Activated effector memory CD4-positive, alpha-beta T cell treated with anti-CD3 and anti-CD28 coated beads, Interleukin-2, amount 50 U/mL, for 16 hours (primary cell): ENCODE results near the gene SPATC1L.
"Not testable (repeated sequence)": the region's sequence is repeated elsewhere in the genome, so short reads cannot be mapped to it uniquely, and the experiment has no call there.

Experiments used
- DNase-seq: peaks from one replicate; pipeline ENCODE4 v3.0.0-alpha.2; 2020

Gene SPATC1L

DNA sequence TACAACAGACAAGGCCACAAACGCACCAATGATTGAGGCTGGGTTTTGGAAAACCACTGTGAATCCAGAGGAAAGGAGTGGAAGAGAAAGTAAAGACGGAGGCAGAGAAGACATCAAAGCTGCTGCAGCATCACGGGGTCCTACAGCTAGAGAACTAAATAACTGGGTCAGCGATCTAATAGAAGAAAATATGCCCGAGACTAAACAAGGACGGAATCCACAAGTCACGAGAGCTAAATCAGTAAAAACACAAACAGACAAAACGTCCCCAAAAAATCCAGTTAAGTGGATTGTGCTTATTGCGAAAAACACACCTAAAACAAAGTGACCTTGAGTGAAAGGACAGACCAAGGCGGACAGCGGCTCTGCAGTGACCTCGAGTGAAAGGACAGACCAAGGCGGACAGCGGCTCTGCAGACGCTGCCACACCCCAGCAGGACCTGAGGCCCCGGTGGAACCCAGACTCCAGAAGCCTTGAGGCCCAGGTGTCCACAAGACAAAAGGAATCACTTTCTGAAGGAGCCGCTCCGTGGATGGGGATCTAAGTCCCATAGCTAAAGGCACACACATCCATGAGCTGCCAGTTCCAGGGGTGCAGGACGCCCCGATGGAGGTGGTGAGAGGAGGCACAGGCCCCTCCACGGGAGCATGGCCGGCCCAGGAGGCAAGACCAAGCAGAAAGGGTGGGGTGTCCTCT, 34.9 kb downstream of the SPATC1L start:
- no peak for DNase-seq

DNA sequence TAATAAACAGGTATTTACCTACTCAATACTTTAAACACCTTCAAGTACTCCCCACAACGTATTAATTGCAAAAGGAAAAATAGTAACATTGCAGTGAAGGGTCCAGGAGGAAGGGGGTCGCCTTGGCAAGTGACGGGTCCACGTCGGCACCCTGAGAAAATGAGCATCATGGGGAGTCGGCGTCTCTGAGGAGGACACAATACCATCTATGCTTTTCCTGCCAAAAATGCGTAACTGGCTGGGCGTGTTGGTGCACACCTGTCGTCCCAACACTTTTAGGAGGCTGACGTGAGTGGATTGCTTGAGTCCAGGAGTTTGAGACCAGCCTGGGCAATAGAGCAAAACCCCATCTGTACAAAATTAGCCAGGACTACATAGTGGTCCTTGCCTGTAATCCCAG, 36.2 kb downstream of the SPATC1L start:
- DNase-seq, result no peak

DNA sequence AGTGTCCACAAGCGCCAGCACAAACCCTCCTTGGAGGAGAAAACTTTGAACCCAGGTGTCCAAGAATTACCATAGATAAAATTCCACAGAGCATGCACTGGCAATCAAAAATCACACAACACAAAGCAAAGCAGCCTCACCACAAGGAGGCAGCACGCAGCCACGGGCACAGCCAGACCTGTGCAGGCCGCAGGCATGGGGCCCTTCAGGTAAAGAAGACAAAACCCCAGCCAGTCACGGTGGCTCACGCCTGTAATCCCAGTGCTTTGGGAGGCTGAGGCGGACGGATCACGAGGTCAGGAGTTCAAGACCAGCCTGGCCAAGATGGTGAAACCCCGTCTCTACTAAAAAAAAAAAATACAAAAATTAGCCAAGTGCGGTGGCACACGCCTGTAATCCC, 36.8 kb downstream of the SPATC1L start:
- peak; percentile 79 for DNase-seq

DNA sequence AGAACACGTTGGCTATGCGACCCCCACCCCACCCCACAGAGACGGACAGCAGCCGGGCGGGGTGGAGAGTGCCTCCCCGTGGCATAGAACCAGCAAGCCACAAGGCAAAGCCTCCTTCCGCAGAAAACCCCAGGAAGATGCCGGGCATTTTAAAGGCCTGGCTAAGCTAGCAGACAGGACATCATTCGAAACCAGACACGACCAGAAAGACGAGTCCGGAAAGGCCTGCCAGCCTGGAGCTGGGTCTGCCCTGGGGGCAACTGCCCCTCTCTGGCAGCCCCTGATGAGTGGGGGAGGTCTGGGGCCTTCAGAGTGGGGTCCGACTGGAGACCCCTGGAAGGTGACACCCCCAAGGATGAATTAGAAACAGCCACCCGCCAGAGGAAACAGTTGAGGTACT, 37.4 kb downstream of the SPATC1L start:
- DNase-seq, result no peak

DNA sequence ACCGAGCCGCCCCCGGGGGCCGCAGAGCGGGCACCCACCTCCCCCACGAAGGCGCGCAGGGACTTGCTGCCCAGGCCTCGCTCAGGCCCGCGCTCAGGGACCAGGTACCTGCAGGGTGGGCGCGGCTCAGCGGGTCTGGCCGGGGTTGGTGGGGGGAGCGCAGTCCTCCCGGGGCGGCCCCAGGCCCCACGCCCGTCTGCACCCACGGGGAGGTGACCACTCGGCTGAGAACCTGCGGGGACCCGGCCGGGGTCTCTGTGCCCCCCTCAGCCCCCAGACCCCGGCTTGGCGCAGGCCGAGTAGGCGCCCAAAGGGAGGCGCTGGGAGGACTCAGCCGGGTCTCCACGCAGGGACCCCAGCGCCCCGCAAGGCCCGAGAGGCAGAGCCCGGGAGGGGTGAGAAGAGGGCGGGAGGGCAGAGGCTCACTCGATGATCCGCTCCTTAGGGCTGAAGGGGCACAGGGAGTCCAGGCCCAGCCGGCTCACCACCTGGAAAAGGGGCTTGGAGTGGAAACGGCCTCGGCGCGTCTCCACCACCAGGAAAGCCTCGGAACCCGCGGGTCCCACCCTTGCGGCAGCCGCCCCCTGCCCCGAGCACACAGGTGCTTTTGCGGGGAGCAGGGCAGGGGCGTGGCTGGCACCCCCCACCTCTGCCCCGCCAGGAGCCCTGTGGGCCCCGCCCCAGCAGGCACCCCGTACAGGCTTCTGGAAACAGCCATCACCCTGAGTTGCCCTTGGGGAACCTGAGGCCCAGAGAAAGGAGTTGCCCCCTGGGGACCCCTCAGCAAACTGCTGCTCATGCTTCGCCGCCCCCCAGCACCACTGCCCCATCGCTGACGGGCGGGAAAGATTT, 38.2 kb downstream of the SPATC1L start:
- DNase-seq, result no peak

DNA sequence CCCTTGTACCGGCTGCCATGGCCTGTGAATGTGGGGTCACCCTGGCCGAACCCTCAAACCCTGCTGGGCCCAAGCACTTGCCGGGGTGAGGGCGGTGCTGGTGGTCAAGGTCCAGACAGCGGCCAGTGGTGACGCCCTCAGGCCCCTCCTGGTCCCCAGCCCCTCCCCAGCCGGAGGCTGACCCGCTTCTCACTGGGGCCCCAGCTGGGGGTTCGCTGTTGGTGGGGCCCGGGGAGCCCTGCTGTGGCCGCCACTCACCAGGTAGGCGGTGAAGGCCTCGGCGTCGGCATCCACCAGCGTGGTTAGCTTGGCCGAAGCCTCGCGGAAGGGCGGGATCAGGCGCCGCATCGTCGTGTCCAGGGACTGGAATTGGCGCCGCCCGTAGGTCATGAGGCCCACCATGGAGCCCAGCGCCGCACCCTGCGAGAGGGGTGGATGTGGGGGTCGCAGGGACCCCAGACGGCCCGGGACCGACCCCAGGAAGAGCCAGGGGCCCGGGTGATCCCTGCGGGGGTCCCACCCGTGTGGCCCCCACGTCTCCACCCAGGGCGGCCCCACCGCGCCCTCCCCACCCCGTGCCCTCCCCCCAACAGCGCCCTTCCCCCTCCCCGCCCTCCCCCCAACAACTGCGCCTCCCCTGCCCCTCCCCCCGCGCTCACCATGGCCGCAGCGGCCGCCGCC, 39.0 kb downstream of the SPATC1L start:
- DNase-seq, result no peak

DNA sequence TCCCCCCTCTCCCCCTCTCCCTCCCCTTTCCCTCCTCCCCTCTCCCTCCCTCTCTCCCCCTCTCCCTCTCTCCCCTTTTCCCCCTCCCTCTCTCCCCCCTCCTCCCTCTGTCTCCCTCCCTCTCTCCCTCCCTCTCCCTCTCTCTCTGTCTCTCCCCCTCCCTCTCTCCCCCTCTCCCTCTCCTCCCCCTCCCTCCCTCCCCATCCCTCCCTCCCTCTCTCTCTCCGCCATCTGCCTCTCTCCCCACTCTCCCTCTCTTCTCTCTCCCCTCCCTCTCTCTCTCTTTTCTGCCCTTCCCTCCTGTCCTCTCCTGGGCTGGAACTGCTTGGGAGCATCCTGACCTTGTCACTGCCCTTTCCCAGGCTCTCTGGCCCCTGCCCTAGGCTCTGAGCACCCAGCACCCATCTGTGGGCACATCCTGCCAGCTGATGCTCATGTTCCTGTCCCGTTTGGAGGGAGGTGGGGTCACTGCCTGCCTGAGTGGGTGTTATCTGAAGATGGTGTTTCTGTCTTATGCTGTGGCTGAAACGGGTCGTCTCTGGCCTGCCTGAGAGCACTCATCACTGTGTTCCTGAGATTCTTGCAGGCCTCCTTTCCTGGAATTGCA, 39.7 kb downstream of the SPATC1L start:
- DNase-seq, result no peak

DNA sequence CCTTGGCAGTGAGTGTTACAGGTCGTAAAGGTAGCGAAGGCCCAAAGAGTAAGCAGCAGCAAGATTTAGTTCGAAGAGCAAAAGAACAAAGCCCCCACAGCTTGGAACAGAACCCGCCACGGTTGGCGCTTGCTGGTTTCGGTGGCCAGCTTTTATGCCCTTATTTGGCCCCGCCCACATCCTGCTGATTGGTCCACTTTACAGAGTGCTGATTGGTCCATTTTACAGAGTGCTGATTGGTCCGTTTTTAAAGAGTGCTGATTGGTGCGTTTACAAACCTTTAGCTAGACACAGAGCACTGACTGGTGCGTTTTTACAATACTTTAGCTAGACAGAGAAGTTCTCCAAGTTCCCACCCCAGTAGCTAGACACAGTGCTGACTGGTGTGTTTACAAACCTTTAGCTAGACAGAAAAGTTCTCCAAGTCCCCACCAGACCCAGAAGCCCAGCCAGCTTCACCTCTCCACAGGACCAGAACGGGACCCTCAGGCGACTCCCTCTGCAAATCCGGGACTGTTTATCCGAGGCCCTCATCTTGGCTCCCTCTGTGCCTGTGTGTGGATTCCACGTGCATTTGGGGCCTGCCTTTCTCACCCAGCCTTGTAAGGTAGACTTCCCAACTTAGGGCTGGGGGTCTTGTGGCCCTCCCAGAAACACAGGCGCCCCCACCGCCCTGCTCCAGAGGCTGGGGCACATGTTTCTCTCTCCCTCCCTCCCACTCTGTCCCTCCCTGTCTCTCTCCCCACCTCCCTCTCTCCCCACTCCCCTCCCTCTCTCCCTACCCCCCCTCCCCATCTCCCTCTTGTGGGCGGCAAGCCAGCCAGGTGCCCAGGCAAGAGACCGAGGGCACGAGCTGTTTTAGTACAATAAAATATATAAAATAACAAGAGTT, 41.4 kb downstream of the SPATC1L start:
- DNase-seq, result no peak

DNA sequence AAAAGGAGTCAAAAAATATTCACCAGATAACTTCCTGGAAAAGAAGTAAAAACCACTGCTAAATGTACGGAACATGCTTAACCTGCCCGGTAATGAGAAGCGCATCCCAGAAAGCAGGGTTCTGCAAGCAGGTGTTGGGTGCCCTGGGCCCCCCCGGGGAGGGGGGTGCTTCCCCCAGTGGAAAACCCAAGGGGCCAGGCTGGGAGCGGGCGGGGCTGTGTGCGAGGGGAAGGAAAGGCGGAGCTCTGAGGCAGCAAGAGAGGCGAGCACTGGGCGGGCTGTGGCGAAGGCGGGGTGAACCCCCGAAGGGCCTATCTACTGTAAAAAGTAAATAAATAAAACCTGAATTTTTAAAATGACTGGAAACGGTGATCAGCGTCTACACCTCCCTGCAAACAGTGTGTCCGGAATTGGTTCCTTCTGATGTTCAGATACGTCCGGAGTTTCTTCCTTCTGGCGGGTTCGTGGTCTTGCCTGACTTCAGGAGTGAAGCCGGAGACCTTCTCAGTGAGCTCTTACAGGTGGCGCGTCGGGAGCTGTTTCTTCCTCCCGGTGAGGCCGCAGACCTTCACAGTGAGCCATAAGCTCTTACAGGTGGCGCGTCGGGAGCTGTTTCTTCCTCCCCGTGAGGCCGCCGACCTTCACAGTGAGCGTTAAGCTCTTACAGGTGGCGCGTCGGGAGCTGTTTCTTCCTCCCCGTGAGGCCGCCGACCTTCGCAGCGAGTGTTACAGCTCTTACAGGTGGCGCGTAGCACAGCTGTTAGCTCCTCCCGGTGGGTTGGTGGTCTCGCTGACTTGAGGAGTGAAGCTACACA, 42.3 kb downstream of the SPATC1L start:
- no peak for DNase-seq

DNA sequence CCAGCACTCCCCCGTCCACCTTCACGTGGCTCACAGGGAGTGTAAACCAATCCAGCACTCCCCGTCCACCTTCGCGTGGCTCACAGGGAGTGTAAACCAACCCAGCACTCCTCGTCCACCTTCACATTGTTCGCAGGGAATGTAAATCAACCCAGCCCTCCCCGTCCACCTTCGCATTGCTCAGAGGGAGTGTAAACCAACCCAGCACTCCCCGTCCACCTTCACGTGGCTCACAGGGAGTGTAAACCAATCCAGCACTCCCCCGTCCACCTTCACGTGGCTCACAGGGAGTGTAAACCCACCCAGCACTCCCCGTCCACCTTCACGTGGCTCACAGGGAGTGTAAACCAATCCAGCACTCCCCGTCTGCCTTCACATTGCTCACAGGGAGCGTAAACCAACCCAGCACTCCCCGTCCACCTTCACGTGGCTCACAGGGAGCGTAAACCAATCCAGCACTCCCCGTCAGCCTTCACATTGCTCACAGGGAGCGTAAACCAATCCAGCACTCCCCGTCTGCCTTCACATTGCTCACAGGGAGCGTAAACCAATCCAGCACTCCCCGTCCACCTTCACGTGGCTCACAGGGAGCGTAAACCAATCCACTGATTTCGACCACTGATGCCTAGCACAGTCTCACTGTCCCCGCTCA, 43.8 kb downstream of the SPATC1L start:
- DNase-seq, result not testable (repeated sequence)

DNA sequence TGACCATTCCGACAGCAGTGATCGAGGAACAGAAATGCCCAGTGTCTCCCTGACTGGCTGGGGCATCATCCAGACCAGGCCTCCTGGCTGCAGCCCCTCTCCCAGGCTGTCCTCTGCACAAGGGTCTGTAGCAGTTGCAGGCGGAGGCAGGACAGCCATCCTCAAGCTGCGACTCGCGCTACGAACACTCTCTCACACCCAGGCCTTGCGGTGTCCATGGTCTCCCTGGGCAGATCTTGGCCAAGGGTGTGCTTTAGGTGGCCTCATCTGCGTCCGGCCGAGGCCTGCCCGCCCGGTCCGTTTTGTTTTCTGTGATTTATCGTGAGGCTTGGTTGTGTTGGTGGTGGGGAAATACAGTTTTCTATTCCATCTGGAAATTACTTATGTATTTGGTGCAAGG, 44.6 kb downstream of the SPATC1L start:
- DNase-seq, result no peak

DNA sequence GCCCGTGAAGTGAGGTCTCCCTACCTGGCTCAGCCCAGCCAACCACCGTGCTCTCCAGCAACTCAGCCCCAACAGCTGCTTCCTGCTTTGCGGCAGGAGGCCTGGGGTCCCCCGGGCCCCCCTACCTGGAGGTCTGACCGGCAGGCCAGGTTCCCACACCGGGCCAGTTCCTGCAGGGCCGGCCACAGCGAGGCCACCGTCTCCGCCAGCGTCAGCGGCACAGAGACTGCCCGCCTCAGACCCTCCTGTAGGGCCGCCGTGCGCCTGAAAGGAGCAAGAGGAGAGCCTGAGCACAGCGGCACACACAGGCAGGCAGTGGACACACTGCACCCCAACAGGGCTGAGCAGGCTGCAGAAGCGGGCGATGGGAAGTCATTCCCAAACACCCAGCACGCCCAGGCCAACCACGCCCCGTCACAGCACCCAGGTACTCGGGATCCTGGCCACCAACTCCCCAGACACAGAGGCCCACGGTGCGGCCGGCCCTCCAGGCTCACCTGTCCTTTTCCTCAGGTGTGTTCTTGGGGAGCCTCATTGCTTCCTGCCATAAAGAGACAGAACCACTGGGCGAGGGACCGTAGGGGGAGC, 45.8 kb downstream of the SPATC1L start:
- DNase-seq, result no peak

DNA sequence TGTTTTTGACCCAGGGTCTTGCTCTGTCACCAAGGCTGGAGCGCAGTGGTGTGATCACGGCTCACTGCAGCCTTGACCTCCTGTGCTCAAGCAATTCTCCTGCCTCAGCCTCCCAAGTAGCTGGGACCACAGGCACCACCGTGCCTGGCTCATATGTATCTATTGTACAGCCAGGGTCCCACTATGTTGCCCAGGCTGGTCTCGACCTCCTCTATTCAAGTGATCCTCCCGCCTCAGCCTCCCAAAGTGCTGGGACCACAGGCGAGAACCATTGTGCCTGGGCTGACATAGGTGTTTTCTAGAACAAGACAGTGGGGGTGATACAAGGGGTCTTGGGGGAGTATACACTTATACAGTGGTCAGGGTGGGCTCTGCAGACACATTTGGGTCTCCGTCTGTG, 46.4 kb downstream of the SPATC1L start:
- DNase-seq, result no peak

DNA sequence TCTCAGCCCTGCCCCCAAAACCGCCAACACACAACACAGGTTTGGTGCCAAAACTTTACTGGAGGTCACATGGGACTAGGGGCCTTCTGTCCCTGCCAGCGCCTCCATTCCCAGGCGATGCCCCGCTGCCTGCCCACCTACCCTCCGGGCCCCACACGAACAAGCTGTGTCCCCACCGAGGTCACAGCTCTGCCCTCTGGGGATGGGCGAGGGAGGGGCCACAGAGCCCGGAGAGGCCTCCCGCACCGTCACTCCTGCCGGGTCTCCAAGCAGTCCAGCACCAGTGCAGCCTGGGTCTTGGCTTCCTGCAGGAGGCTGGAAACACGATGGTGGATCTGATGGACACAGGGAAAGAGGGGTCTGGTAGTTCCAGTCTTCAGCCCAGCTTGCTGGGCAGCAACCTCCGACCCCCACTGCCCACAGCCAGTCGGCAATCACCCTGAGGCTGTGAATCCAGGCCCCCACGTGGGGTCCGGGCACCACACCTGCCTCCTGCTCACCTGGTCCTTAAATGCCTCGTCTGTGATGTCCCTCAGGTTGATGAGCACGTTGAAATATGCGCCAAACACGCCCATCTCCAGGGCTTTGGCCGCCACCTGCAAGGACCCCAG, 47.4 kb downstream of the SPATC1L start:
- DNase-seq, result no peak

DNA sequence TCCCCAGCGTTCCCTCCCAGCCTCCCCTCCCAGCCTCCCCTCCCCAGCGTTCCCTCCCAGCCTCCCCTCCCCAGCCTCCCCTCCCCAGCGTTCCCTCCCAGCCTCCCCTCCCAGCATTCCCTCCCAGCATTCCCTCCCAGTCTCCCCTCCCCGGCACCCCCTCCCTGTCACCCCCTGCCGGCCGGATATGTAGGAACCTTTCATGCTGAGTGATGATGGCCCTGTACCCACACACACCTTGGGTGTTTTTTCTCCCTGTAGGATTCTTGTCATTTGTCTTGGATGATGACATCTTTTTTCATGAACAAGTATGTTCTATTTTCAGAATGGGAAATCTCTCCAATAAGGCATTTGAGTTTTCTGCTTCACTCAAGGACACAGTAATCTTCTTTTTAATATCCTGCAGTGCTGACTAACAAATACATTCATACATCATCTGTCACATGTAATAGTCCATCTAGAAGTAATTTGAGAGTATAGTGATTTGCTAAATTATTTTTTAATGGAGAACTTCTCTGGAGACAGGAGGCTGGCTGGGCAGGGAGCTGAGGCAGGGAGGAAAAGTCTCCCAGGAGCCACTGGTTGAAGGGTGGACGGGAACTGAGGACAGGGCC, 48.4 kb downstream of the SPATC1L start:
- DNase-seq, result no peak

DNA sequence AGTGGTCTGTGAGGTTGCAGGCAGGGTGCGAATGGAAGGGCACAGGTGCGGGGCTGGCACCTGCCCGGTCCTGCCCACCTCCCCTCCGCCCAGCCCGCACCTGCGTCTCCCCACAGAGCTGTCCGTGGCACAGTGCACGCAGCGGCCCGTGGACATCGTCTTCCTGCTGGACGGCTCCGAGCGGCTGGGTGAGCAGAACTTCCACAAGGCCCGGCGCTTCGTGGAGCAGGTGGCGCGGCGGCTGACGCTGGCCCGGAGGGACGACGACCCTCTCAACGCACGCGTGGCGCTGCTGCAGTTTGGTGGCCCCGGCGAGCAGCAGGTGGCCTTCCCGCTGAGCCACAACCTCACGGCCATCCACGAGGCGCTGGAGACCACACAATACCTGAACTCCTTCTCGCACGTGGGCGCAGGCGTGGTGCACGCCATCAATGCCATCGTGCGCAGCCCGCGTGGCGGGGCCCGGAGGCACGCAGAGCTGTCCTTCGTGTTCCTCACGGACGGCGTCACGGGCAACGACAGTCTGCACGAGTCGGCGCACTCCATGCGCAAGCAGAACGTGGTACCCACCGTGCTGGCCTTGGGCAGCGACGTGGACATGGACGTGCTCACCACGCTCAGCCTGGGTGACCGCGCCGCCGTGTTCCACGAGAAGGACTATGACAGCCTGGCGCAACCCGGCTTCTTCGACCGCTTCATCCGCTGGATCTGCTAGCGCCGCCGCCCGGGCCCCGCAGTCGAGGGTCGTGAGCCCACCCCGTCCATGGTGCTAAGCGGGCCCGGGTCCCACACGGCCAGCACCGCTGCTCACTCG, 52.2 kb downstream of the SPATC1L start:
- DNase-seq, result no peak

DNA sequence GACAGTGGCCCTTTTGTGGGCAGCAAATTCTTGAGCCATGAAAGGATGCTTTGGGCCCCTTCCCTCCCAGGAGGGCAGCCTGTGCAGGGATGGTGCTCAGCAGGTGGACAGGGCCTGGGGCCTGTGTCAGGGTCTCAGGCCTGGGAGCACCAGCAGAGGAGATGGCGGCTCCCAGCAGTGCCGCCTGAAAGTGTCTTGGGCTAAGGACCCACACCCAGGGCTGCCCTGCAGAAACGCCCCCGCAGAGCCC, 52.7 kb downstream of the SPATC1L start:
- DNase-seq, result no peak

DNA sequence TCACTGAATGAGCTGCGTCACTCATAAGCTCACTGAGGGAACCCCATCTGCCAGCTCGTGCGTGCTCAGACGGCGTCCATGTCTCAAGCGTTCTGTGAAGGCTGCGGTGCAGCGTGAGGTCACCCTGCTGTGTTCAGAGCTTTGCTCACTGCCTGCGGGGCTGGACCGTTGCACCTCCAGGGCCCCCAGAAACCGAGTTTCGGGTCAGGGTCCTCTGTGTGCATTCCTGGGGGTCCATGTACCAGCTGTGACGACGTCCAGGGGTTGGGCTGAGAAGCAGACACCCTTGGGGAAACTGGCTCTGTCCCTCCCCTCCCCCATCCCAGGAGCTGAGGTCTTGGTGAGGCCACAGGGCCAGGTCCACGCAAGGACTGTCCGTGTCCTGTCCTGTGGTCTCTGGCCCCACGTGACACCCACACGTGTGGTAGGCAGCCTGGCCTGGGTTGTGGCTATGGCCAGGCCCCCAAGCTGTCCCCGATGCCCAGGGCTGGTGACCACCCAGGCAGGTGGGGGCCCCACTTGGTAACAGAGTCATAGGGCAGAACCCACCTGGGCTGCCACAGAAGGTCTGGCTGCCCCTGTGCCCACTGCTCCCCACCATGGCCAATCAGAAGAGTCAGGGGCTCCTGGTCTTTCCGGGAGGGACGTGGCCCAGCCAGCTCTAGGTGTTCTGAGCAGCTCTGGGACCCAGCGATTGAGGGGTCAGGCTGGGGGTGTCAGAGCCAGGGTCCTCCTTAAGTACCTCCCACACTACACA, 53.2 kb downstream of the SPATC1L start:
- no peak for DNase-seq
